Measurements from ENCODE around the gene TM7SF3. TPM values are rescaled to one million over a fixed set of nuclear protein-coding genes. Genes with fewer than 3 reads are reported as not detected.
"Not testable (repeated sequence)": the region's sequence is repeated elsewhere in the genome, so short reads cannot be mapped to it uniquely, and the experiment has no call there.

TM7SF3 gene
- total and polyA plus RNA-seq, 2 donors (not counting 3 experiments of a cell fraction or from before 2014, with no cell fraction given): 54.8 to 70.7 TPM

DNA sequence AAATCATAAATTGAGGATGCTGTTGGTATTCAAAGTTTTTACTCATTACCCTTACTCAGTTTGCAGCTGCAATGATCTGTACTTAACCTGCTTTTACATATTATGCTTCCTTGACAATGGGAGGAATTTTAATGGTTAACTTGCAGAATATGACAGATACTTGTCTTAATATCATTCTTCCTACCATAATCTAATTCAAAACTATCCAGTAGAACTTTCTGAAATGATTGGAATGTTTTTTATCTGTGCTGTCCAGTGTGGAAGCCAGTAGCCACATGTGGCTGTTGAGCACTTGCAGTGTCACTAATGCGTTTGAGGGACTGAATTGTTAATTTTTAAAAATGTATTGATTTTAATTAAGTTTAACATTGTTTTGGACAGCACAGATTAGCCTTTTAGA, 52.4 kb downstream of the TM7SF3 start:
- dilution Hi-C loops (cut with MboI; ENCODE audit: extremely low pct_ligation_motif_present, low sequenced_read_pairs): no loop called here
- POLR2A ChIA-PET: no interaction called here

GRCh38 chr12:26961391-26961790, 52.8 kb downstream of the TM7SF3 start:
- FAIRE-seq; dilution Hi-C loops (cut with MboI; ENCODE audit: extremely low pct_ligation_motif_present, low sequenced_read_pairs); H3K4me2 ChIP-seq (ENCODE audit: insufficient read depth, low read length); H3K27ac ChIP-seq (ENCODE audit: insufficient read depth, low read depth, low read length); H3K9me3 ChIP-seq (replicated peaks; ENCODE audit: control insufficient read depth, insufficient read depth, low read length); H4K20me1 ChIP-seq (replicated peaks; ENCODE audit: control insufficient read depth, extremely low read depth, insufficient read depth, low read length); BruUV-seq (replicated peaks); H2AFZ ChIP-seq (ENCODE audit: low read depth, low read length); H3K4me1 ChIP-seq (ENCODE audit: control insufficient read depth, extremely low read depth, insufficient read depth, low read length); POLR2A ChIA-PET; H3K4me3 ChIP-seq (replicated peaks in 1 of 3; ENCODE audit: insufficient read depth in 1 of 3, low read depth in 1 of 3, low read length in 3 of 3); intact Hi-C loops (cut with micrococcal nuclease); DNase-seq (ENCODE audit: low read depth, low spot score); H3K9me1 ChIP-seq (replicated peaks; ENCODE audit: control insufficient read depth, extremely low read depth, insufficient read depth, low read length); H3K27me3 ChIP-seq (ENCODE audit: control insufficient read depth in 2 of 2, insufficient read depth in 2 of 2, low read length in 2 of 2); H3K9ac ChIP-seq (replicated peaks; ENCODE audit: extremely low read depth, insufficient read depth, low read length); CTCF ChIA-PET; H3K79me2 ChIP-seq (ENCODE audit: control insufficient read depth, insufficient read depth, low read length): not testable (repeated sequence)
- H3K36me3 ChIP-seq (ENCODE audit: control insufficient read depth in 2 of 2, extremely low read depth in 1 of 2, insufficient read depth in 2 of 2, low read length in 2 of 2): peaks cover 4 to 15% of the 10 kb centered on the region in 2 experiments

More for the DNA sequence above, 52.4 kb downstream of the TM7SF3 start:
- CTCF ChIA-PET: interaction anchor here (1.2 kb wide), 1 partner anchor 54 kb away, joined by 4 read pairs; no protein-coding TSS in a partner anchor
- DNase-seq (ENCODE audit: low read depth, low spot score) (no peak), FAIRE-seq (no peak)
- no peak overlapping the region for H3K4me2 ChIP-seq (ENCODE audit: insufficient read depth, low read length)
- H3K27me3 ChIP-seq (ENCODE audit: control insufficient read depth in 2 of 2, insufficient read depth in 2 of 2, low read length in 2 of 2): no peaks in the 10 kb centered on the region
- TF ChIP-seq JUN (IDR thresholded peaks at IDR 0.05; ENCODE audit: borderline replicate concordance, insufficient read depth, insufficient read length, low read depth) (no peak), CTCF (IDR thresholded peaks at IDR 0.05; ENCODE audit: extremely low read depth in 1 of 2, insufficient read depth in 1 of 2, low read depth in 1 of 2, low read length in 2 of 2) (no peak), EZH2 (IDR thresholded peaks at IDR 0.05; ENCODE audit: borderline replicate concordance, low read depth, low read length, severe bottlenecking) (no peak)
- no peak overlapping the region for H3K4me3 ChIP-seq (replicated peaks in 1 of 3; ENCODE audit: insufficient read depth in 1 of 3, low read depth in 1 of 3, low read length in 3 of 3)
- H2AFZ ChIP-seq (ENCODE audit: low read depth, low read length): no peak overlapping the region
- H3K9me3 ChIP-seq (replicated peaks; ENCODE audit: control insufficient read depth, insufficient read depth, low read length): no peaks in the 10 kb centered on the region
- intact Hi-C loops (cut with micrococcal nuclease): no loop called here
- H3K4me1 ChIP-seq (ENCODE audit: control insufficient read depth, extremely low read depth, insufficient read depth, low read length): no peaks in the 10 kb centered on the region
- no peaks in the 10 kb centered on the region for H3K9me1 ChIP-seq (replicated peaks; ENCODE audit: control insufficient read depth, extremely low read depth, insufficient read depth, low read length)
- peaks cover 3% of the 10 kb centered on the region for H4K20me1 ChIP-seq (replicated peaks; ENCODE audit: control insufficient read depth, extremely low read depth, insufficient read depth, low read length)
- no TSS peak for BruUV-seq (replicated peaks)
- H3K79me2 ChIP-seq (ENCODE audit: control insufficient read depth, insufficient read depth, low read length): no peaks in the 10 kb centered on the region
- H3K27ac ChIP-seq (ENCODE audit: insufficient read depth, low read depth, low read length): no peak overlapping the region
- H3K36me3 ChIP-seq (ENCODE audit: control insufficient read depth in 2 of 2, extremely low read depth in 1 of 2, insufficient read depth in 2 of 2, low read length in 2 of 2): peaks cover 5 to 11% of the 10 kb centered on the region in 2 experiments
- H3K9ac ChIP-seq (replicated peaks; ENCODE audit: extremely low read depth, insufficient read depth, low read length): no peak overlapping the region

Data from endothelial cell of umbilical vein (primary cell).